ENCODE data around the gene DNAI1. TPM values are rescaled to one million over a fixed set of nuclear protein-coding genes. Genes with fewer than 3 reads are reported as not detected.

DNAI1 gene
- total RNA-seq, 2 experiments from 2014 or later: not detected

- peaks cover 3% of the 10 kb centered on the region for H3K27me3 Mint-ChIP-seq
- ChIA-PET CTCF (no interaction called here), POLR2A (no interaction called here)
- H3K4me3 Mint-ChIP-seq: no peak overlapping the region
- intact Hi-C loops (cut with DNase I, micrococcal nuclease): no loop called here
- H3K27ac Mint-ChIP-seq: no peak overlapping the region
- ATAC-seq (ENCODE audit: poor library complexity) (no peak), DNase-seq (no peak)
- H3K9me3 ChIP-seq (ENCODE audit: control insufficient read depth in 1 of 2, insufficient read depth in 1 of 2, low read length in 2 of 2): no peaks in the 10 kb centered on the region
- no peaks in the 10 kb centered on the region for H3K27me3 ChIP-seq (ENCODE audit: control insufficient read depth in 1 of 2, insufficient read depth in 2 of 2, low read length in 2 of 2)
- no peaks in the 10 kb centered on the region for H3K36me3 ChIP-seq (ENCODE audit: insufficient read depth, low read length)
- H3K4me1 Mint-ChIP-seq (ENCODE audit: low read depth): no peaks in the 10 kb centered on the region
- no peaks in the 10 kb centered on the region for H3K9me3 Mint-ChIP-seq
- no peaks in the 10 kb centered on the region for H3K4me1 ChIP-seq (ENCODE audit: insufficient read depth, low read length)
- no peak overlapping the region for H3K4me3 ChIP-seq (ENCODE audit: low read length)
- TF ChIP-seq CTCF (IDR thresholded peaks at IDR 0.05): no peak
- no peak overlapping the region for H3K27ac ChIP-seq (ENCODE audit: low read depth in 1 of 2, low read length in 2 of 2)
- H3K36me3 Mint-ChIP-seq (ENCODE audit: low read depth): no peaks in the 10 kb centered on the region
Observed at GRCh38 chr9:34514816-34515215, 56.2 kb downstream of the DNAI1 start.

GRCh38 chr9:34515959-34516358 lies 57.4 kb downstream of the DNAI1 start:
- Mint-ChIP-seq H3K4me1 (ENCODE audit: low read depth) (no peaks in the 10 kb centered on the region), H3K36me3 (ENCODE audit: low read depth) (no peaks in the 10 kb centered on the region), H3K27ac (no peak overlapping the region), H3K9me3 (no peaks in the 10 kb centered on the region), H3K4me3 (no peak overlapping the region), H3K27me3 (no peaks in the 10 kb centered on the region)
- no peak for TF ChIP-seq CTCF (IDR thresholded peaks at IDR 0.05)
- ChIA-PET CTCF (no interaction called here), POLR2A (no interaction called here)
- intact Hi-C loops (cut with DNase I, micrococcal nuclease): no loop called here
- no peak for DNase-seq
- Histone ChIP-seq H3K9me3 (ENCODE audit: control insufficient read depth in 1 of 2, insufficient read depth in 1 of 2, low read length in 2 of 2) (no peaks in the 10 kb centered on the region), H3K27me3 (ENCODE audit: control insufficient read depth in 1 of 2, insufficient read depth in 2 of 2, low read length in 2 of 2) (no peaks in the 10 kb centered on the region), H3K36me3 (ENCODE audit: insufficient read depth, low read length) (no peaks in the 10 kb centered on the region), H3K4me1 (ENCODE audit: insufficient read depth, low read length) (no peaks in the 10 kb centered on the region), H3K4me3 (ENCODE audit: low read length) (no peak overlapping the region), H3K27ac (ENCODE audit: low read depth in 1 of 2, low read length in 2 of 2) (no peak overlapping the region)
- ATAC-seq (ENCODE audit: poor library complexity): no peak

- Mint-ChIP-seq H3K36me3 (ENCODE audit: low read depth) (no peaks in the 10 kb centered on the region), H3K27me3 (no peaks in the 10 kb centered on the region), H3K4me1 (ENCODE audit: low read depth) (peaks cover under 1% of the 10 kb centered on the region), H3K27ac (no peak overlapping the region), H3K4me3 (no peak overlapping the region), H3K9me3 (no peaks in the 10 kb centered on the region)
- ChIA-PET POLR2A (no interaction called here), CTCF (interaction anchor here (0.6 kb wide), 1 partner anchor 116 kb away, joined by 3 read pairs; no protein-coding TSS in a partner anchor)
- DNase-seq (no peak), ATAC-seq (ENCODE audit: poor library complexity) (no peak)
- intact Hi-C loops (cut with DNase I, micrococcal nuclease): no loop called here
- no peaks in the 10 kb centered on the region for H3K9me3 ChIP-seq (ENCODE audit: control insufficient read depth in 1 of 2, insufficient read depth in 1 of 2, low read length in 2 of 2)
- H3K27me3 ChIP-seq (ENCODE audit: control insufficient read depth in 1 of 2, insufficient read depth in 2 of 2, low read length in 2 of 2): no peaks in the 10 kb centered on the region
- TF ChIP-seq CTCF (IDR thresholded peaks at IDR 0.05): no peak
- H3K36me3 ChIP-seq (ENCODE audit: insufficient read depth, low read length): no peaks in the 10 kb centered on the region
- no peak overlapping the region for H3K4me3 ChIP-seq (ENCODE audit: low read length)
- H3K27ac ChIP-seq (ENCODE audit: low read depth in 1 of 2, low read length in 2 of 2): no peak overlapping the region
- H3K4me1 ChIP-seq (ENCODE audit: insufficient read depth, low read length): peaks cover 4% of the 10 kb centered on the region
Observed at GRCh38 chr9:34517185-34517584, 58.6 kb downstream of the DNAI1 start.

Measured in CD4-positive, alpha-beta T cell (primary cell).